GM12878 (cell line): ENCODE data around the gene TSPAN15. TPM values are rescaled to one million over a fixed set of nuclear protein-coding genes. Genes with fewer than 3 reads are reported as not detected.

Experiments used
- polyA plus RNA-seq, 11 experiments: library from polyadenylated mRNA; depleted of rRNA in 4 of 11; unstranded in 6 of 11; stranded (reverse) in 5 of 11; fragments of >200 nt; fragmentation: Nextera tagmentation in 4 of 11; fragmentation: Illumina TruSeq in 1 of 11; extraction: Ambion mirVana in 4 of 11; extraction: Trizol in 1 of 11; gene quantifications; 1 replicate in 1 of 11; 2 replicates in 10 of 11; pipeline versions ENCODE4 v1.2.1 to v1.2.3, GENCODE V29; 2011 to 2016; ENCODE audit warnings: inconsistent platforms in 2 of 11, missing spikeins in 2 of 11, low read depth in 1 of 11
- total RNA-seq, 4 experiments: library from RNA; depleted of rRNA in 3 of 4; stranded (reverse); fragments of >200 nt in 3 of 4; fragmentation: Illumina TruSeq in 1 of 4; extraction: Trizol in 1 of 4; gene quantifications; 2 replicates each; pipeline versions ENCODE4 v1.2.1 to v1.2.3, GENCODE V29; 2013 to 2021

Gene TSPAN15
- total and polyA plus RNA-seq, 10 of the 15 experiments (the other 5 are each of a cell fraction or from before 2014, with no cell fraction given): 1.3 to 8.5 (median 2.4) TPM; not detected in 2

Other genes starting within 250 kb of the TSPAN15 start
- gene HKDC1, start 231.1 kb upstream of the TSPAN15 start, total RNA-seq (2014; rRNA removed): 0.34 TPM in 1 of 2 replicates, not detected in the other
- gene HKDC1, start 231.1 kb upstream of the TSPAN15 start, total RNA-seq (2014; rRNA removed; fragmentation: Illumina TruSeq; extraction: Trizol): 0.13 and 0.28 TPM in 2 replicates
- 0.13 and 0.37 TPM in 2 replicates for gene HKDC1, start 231.1 kb upstream of the TSPAN15 start, total RNA-seq (2021)
- 0.04 TPM in 1 of 2 replicates, not detected in the other for gene HKDC1, start 231.1 kb upstream of the TSPAN15 start, polyA plus RNA-seq (2011; rRNA removed)
- 0.04 TPM in 1 of 2 replicates, not detected in the other for gene HKDC1, start 231.1 kb upstream of the TSPAN15 start, polyA plus RNA-seq (2014; fragmentation: Illumina TruSeq; extraction: Trizol)
- not detected for gene HKDC1, start 231.1 kb upstream of the TSPAN15 start, polyA plus RNA-seq (2014; fragmentation: Nextera tagmentation; extraction: Ambion mirVana)
- gene HKDC1, start 231.1 kb upstream of the TSPAN15 start, polyA plus RNA-seq (2014; rRNA removed): 0.11 TPM in 1 of 2 replicates, not detected in the other
- not detected for gene HKDC1, start 231.1 kb upstream of the TSPAN15 start, polyA plus RNA-seq (2016; fragmentation: Nextera tagmentation; extraction: Ambion mirVana)
- gene HK1, start 173.0 kb upstream of the TSPAN15 start, total RNA-seq (2014; rRNA removed): 51.3 and 52.9 TPM in 2 replicates
- 30.4 and 31.8 TPM in 2 replicates for gene HK1, start 173.0 kb upstream of the TSPAN15 start, total RNA-seq (2014; rRNA removed; fragmentation: Illumina TruSeq; extraction: Trizol)
- gene HK1, start 173.0 kb upstream of the TSPAN15 start, total RNA-seq (2021): 66.8 and 74.0 TPM in 2 replicates
- 25.6 and 36.6 TPM in 2 replicates for gene HK1, start 173.0 kb upstream of the TSPAN15 start, polyA plus RNA-seq (2011; rRNA removed)
- gene HK1, start 173.0 kb upstream of the TSPAN15 start, polyA plus RNA-seq (2014; fragmentation: Illumina TruSeq; extraction: Trizol): 55.6 and 59.2 TPM in 2 replicates
- 1 to 10 TPM; 3.4 to 6.6 TPM for gene HK1, start 173.0 kb upstream of the TSPAN15 start, polyA plus RNA-seq (2014; fragmentation: Nextera tagmentation; extraction: Ambion mirVana)
- 40.3 and 43.4 TPM in 2 replicates for gene HK1, start 173.0 kb upstream of the TSPAN15 start, polyA plus RNA-seq (2014; rRNA removed)
- gene HK1, start 173.0 kb upstream of the TSPAN15 start, polyA plus RNA-seq (2016; fragmentation: Nextera tagmentation; extraction: Ambion mirVana): 10 to 100 TPM; 75.7 to 77.3 TPM
- gene TACR2, start 34.5 kb upstream of the TSPAN15 start, total RNA-seq (2014; rRNA removed): not detected in 2 replicates
- not detected in 2 replicates for gene TACR2, start 34.5 kb upstream of the TSPAN15 start, total RNA-seq (2014; rRNA removed; fragmentation: Illumina TruSeq; extraction: Trizol)
- gene TACR2, start 34.5 kb upstream of the TSPAN15 start, total RNA-seq (2021): not detected in 2 replicates
- not detected in 2 replicates for gene TACR2, start 34.5 kb upstream of the TSPAN15 start, polyA plus RNA-seq (2011; rRNA removed)
- not detected in 2 replicates for gene TACR2, start 34.5 kb upstream of the TSPAN15 start, polyA plus RNA-seq (2014; fragmentation: Illumina TruSeq; extraction: Trizol)
- not detected for gene TACR2, start 34.5 kb upstream of the TSPAN15 start, polyA plus RNA-seq (2014; fragmentation: Nextera tagmentation; extraction: Ambion mirVana)
- not detected in 2 replicates for gene TACR2, start 34.5 kb upstream of the TSPAN15 start, polyA plus RNA-seq (2014; rRNA removed)
- under 1 TPM in 1 of 2 experiments, not detected in 1; 0.11 TPM for gene TACR2, start 34.5 kb upstream of the TSPAN15 start, polyA plus RNA-seq (2016; fragmentation: Nextera tagmentation; extraction: Ambion mirVana)
- gene NEUROG3, start 122.0 kb downstream of the TSPAN15 start, total RNA-seq (2014; rRNA removed): not detected in 2 replicates
- not detected in 2 replicates for gene NEUROG3, start 122.0 kb downstream of the TSPAN15 start, total RNA-seq (2014; rRNA removed; fragmentation: Illumina TruSeq; extraction: Trizol)
- gene NEUROG3, start 122.0 kb downstream of the TSPAN15 start, total RNA-seq (2021): not detected in 2 replicates
- gene NEUROG3, start 122.0 kb downstream of the TSPAN15 start, polyA plus RNA-seq (2011; rRNA removed): not detected in 2 replicates
- not detected in 2 replicates for gene NEUROG3, start 122.0 kb downstream of the TSPAN15 start, polyA plus RNA-seq (2014; fragmentation: Illumina TruSeq; extraction: Trizol)
- gene NEUROG3, start 122.0 kb downstream of the TSPAN15 start, polyA plus RNA-seq (2014; fragmentation: Nextera tagmentation; extraction: Ambion mirVana): not detected
- not detected in 2 replicates for gene NEUROG3, start 122.0 kb downstream of the TSPAN15 start, polyA plus RNA-seq (2014; rRNA removed)
- gene NEUROG3, start 122.0 kb downstream of the TSPAN15 start, polyA plus RNA-seq (2016; fragmentation: Nextera tagmentation; extraction: Ambion mirVana): not detected
- gene FAM241B, start 178.8 kb downstream of the TSPAN15 start, total RNA-seq (2014; rRNA removed): 0.11 TPM in 1 of 2 replicates, not detected in the other
- 0.13 TPM in 1 of 2 replicates, not detected in the other for gene FAM241B, start 178.8 kb downstream of the TSPAN15 start, total RNA-seq (2014; rRNA removed; fragmentation: Illumina TruSeq; extraction: Trizol)
- 0.37 and 0.62 TPM in 2 replicates for gene FAM241B, start 178.8 kb downstream of the TSPAN15 start, total RNA-seq (2021)
- gene FAM241B, start 178.8 kb downstream of the TSPAN15 start, polyA plus RNA-seq (2011; rRNA removed): 0.72 and 0.99 TPM in 2 replicates
- gene FAM241B, start 178.8 kb downstream of the TSPAN15 start, polyA plus RNA-seq (2014; fragmentation: Illumina TruSeq; extraction: Trizol): 0.15 TPM in 1 of 2 replicates, not detected in the other
- gene FAM241B, start 178.8 kb downstream of the TSPAN15 start, polyA plus RNA-seq (2014; fragmentation: Nextera tagmentation; extraction: Ambion mirVana): under 1 TPM; 0.09 to 0.18 TPM
- gene FAM241B, start 178.8 kb downstream of the TSPAN15 start, polyA plus RNA-seq (2014; rRNA removed): 0.31 and 0.43 TPM in 2 replicates
- gene FAM241B, start 178.8 kb downstream of the TSPAN15 start, polyA plus RNA-seq (2016; fragmentation: Nextera tagmentation; extraction: Ambion mirVana): under 1 TPM; 0.30 to 0.31 TPM